ENCODE measurements around the gene NGB. TPM values are rescaled to one million over a fixed set of nuclear protein-coding genes. Genes with fewer than 3 reads are reported as not detected.

NGB gene
- total and polyA plus RNA-seq, 9 of the 15 experiments (the other 6 are each of a cell fraction or from before 2014, with no cell fraction given), result not detected

DNA sequence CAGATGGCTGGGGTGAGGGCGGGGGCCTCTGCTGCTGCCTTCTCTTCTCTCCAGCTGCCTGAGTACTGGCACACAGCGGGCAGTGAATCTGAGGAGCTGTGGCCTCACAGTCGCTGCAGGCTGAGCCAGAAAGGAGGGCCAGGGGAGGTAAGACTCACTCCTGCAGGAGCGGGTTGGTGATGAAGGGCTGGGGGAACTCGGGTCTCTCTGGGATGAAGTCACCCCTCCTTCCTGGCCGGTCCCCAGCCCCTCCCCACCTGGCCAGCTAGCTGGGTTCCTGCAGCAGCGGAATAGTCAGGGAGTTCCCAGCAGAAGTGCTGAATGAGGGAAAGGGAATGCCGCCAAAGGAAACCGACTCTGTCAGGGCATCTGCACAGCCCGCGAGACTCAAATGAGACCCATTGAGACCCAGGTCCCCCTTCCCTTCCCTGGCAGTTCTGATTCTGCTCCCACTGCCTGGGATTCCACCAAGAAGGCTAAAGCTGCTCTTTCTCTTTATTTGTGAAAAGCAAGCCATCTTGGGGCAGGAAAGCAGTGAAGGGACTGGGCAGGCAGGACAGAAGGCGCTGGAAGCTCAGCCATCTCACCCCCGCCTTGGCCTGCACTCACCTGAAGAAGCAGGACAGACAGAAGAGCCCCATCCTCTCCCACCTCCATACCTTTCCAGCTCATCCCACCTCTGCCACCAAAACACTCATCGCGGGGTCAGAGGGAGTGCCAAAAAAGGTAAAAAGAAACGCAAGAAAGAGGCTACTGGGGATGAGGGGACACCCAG, 5.3 kb downstream of the NGB start:
- Histone ChIP-seq H4K20me1 (replicated peaks; ENCODE audit: control insufficient read depth, insufficient read depth, low read length) (no peaks in the 10 kb centered on the region), H3K4me1 (replicated peaks in 1 of 2; ENCODE audit: control insufficient read depth in 2 of 2, insufficient read depth in 2 of 2, low read length in 2 of 2) (peaks cover 0 to 7% of the 10 kb centered on the region in 2 experiments; a peak in 2 of 5 replicates), H3K4me3 (no peak overlapping the region), H3K36me3 (ENCODE audit: control insufficient read depth, insufficient read depth, low read length) (no peaks in the 10 kb centered on the region), H3K4me2 (ENCODE audit: insufficient read depth, low read length) (no peak overlapping the region), H3K27ac (ENCODE audit: extremely low read depth, low read depth, low read length) (no peak overlapping the region), H3K27me3 (ENCODE audit: control insufficient read depth in 2 of 2, insufficient read depth in 2 of 2, low read length in 2 of 2) (peaks cover 2 to 62% of the 10 kb centered on the region in 2 experiments; a peak in 4 of 5 replicates), H3K9ac (ENCODE audit: insufficient read depth in 1 of 2, low read depth in 2 of 2, low read length in 2 of 2) (no peak overlapping the region), H2AFZ (ENCODE audit: low read depth, low read length) (no peak overlapping the region), H3K79me2 (ENCODE audit: control insufficient read depth, insufficient read depth, low read length) (no peaks in the 10 kb centered on the region), H3K9me3 (replicated peaks; ENCODE audit: control insufficient read depth, insufficient read depth, low read depth, low read length) (no peaks in the 10 kb centered on the region), H3K9me1 (ENCODE audit: control insufficient read depth, insufficient read depth, low read length) (no peaks in the 10 kb centered on the region)
- BruUV-seq (replicated peaks), result no TSS peak
- 3% methylated on average over 5 of the region's 16 CpGs for WGBS (ENCODE audit: insufficient coverage, low coverage, missing lambda C conversion rate)
- DNase-seq (ENCODE audit: extremely low read depth in 1 of 4, low spot score in 3 of 4), result no peak
- CTCF ChIA-PET (ENCODE audit: low intra/inter-chr PET ratio), result no interaction called here
- in situ Hi-C loops (cut with MboI) (no loop called here), intact Hi-C loops (cut with micrococcal nuclease) (no loop called here)
- no peak for FAIRE-seq
- no peak for ATAC-seq
- TF ChIP-seq PBX2 (CRISPR knock-in tag; IDR thresholded peaks at IDR 0.05; ENCODE audit: low read depth) (no peak), PBX2 (tag; conservative IDR thresholded peaks at IDR 0.05; ENCODE audit: low read depth) (no peak), FOXA3 (CRISPR knock-in tag; conservative IDR thresholded peaks at IDR 0.05 in 1 of 2, IDR thresholded peaks at IDR 0.05 in 1 of 2) (no peak), ZNF124 (CRISPR knock-in tag; IDR thresholded peaks at IDR 0.05) (no peak), ZNF41 (CRISPR knock-in tag; conservative IDR thresholded peaks at IDR 0.05) (no peak), NR1H2 (CRISPR knock-in tag; IDR thresholded peaks at IDR 0.05) (no peak), GATA2 (CRISPR knock-in tag; IDR thresholded peaks at IDR 0.05) (no peak), KAT2B (IDR thresholded peaks at IDR 0.05; ENCODE audit: low read depth, low read length) (no peak), NBN (IDR thresholded peaks at IDR 0.05; ENCODE audit: low read depth) (no peak), STAT5A (IDR thresholded peaks at IDR 0.05; ENCODE audit: borderline replicate concordance, low read length) (no peak), YY1 (IDR thresholded peaks at IDR 0.05; ENCODE audit: borderline replicate concordance in 1 of 3, control insufficient read depth in 1 of 3, extremely low read depth in 1 of 3, insufficient read depth in 3 of 3, insufficient read length in 1 of 3, insufficient replicate concordance in 2 of 3, low read depth in 1 of 3, low read length in 2 of 3) (no peak), POLR3A (IDR thresholded peaks at IDR 0.05; ENCODE audit: borderline replicate concordance, extremely low read depth, insufficient read depth, insufficient read length) (no peak)
- TF ChIP-seq, protein P1, sequence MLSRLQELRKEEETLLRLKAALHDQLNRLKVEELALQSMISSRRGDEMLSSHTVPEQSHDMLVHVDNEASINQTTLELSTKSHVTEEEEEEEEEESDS (CRISPR knock-in tag; IDR thresholded peaks at IDR 0.05), result no peak
- POLR2A ChIA-PET, result no interaction called here
